Keratinocyte (primary cell): ENCODE measurements around the gene HPX. TPM values are rescaled to one million over a fixed set of nuclear protein-coding genes. Genes with fewer than 3 reads are reported as not detected.

Experiments
- DNase-seq: peaks from one replicate; pipeline ENCODE4 v3.0.0-alpha.2; 2011; ENCODE audit warnings: low read depth, missing footprints, low spot score
- FAIRE-seq: peaks from 2 replicates; lab custom pipeline; 2011; peaks lifted over from hg19 to GRCh38; lab: Jason Lieb, UNC
- H2AFZ ChIP-seq: 2 replicates; pipeline ENCODE4 v1.6.0; 2012; ENCODE audit warnings: low read length, control low read depth, inconsistent platforms; ENCODE audit not compliant: control insufficient read depth
- H3K27ac ChIP-seq: 2 replicates; pipeline ENCODE4 v1.5.1; 2011; ENCODE audit warnings: low read length; ENCODE audit not compliant: control insufficient read depth, insufficient read depth
- H3K27me3 ChIP-seq: 3 replicates; pipeline ENCODE4 v1.6.0; 2011; ENCODE audit warnings: low read length; ENCODE audit not compliant: control insufficient read depth, insufficient read depth; ENCODE audit errors: extremely low read depth
- H3K36me3 ChIP-seq, 2 experiments: 2 replicates in 1 of 2; 3 replicates in 1 of 2; pipeline ENCODE4 v1.5.1; 2011; ENCODE audit warnings: low read length in 2 of 2, mild to moderate bottlenecking in 1 of 2; ENCODE audit not compliant: control insufficient read depth in 2 of 2, insufficient read depth in 2 of 2; ENCODE audit errors: extremely low read depth in 1 of 2
- H3K4me1 ChIP-seq: 3 replicates; pipeline ENCODE4 v1.5.1; 2011; ENCODE audit warnings: low read length; ENCODE audit not compliant: control insufficient read depth, insufficient read depth; ENCODE audit errors: extremely low read depth
- H3K4me2 ChIP-seq: 3 replicates; pipeline ENCODE4 v1.6.0; 2011; ENCODE audit warnings: low read depth, low read length; ENCODE audit not compliant: control insufficient read depth, insufficient read depth; ENCODE audit errors: extremely low read depth
- H3K4me3 ChIP-seq, 3 experiments: fragments of 200-600 bp in 1 of 3; sonication (generic) in 1 of 3; 2 replicates in 2 of 3; 3 replicates in 1 of 3; pipeline ENCODE4 v1.5.1; 2011 to 2016; ENCODE audit warnings: low read length in 3 of 3, mild to moderate bottlenecking in 3 of 3, control low read depth in 2 of 3, inconsistent platforms in 1 of 3, low read depth in 1 of 3, mixed read lengths in 1 of 3, mixed run types in 1 of 3, moderate library complexity in 1 of 3; ENCODE audit not compliant: control insufficient read depth in 2 of 3, insufficient read depth in 2 of 3; ENCODE audit errors: extremely low read depth in 1 of 3
- H3K79me2 ChIP-seq: 2 replicates; pipeline ENCODE4 v1.6.0; 2012; ENCODE audit warnings: low read length; ENCODE audit not compliant: control insufficient read depth, insufficient read depth
- H3K9ac ChIP-seq: 3 replicates; pipeline ENCODE4 v1.6.0; 2011; ENCODE audit warnings: low read length; ENCODE audit not compliant: control insufficient read depth, insufficient read depth; ENCODE audit errors: extremely low read depth
- H3K9me1 ChIP-seq: 3 replicates; pipeline ENCODE4 v1.6.0; 2011; ENCODE audit warnings: low read length; ENCODE audit not compliant: control insufficient read depth, insufficient read depth; ENCODE audit errors: extremely low read depth
- H3K9me3 ChIP-seq: 2 replicates; pipeline ENCODE4 v1.5.1; 2012; ENCODE audit warnings: low read depth, low read length; ENCODE audit not compliant: control insufficient read depth
- H4K20me1 ChIP-seq: 3 replicates; pipeline ENCODE4 v1.6.0; 2011; ENCODE audit warnings: low read length; ENCODE audit not compliant: control insufficient read depth, insufficient read depth; ENCODE audit errors: extremely low read depth
- CTCF ChIP-seq, 3 experiments: IDR thresholded peaks in 1 of 3; conservative IDR thresholded peaks in 1 of 3; optimal IDR thresholded peaks in 1 of 3; 2 replicates in 2 of 3; 3 replicates in 1 of 3; pipeline versions ENCODE3 to v1.5.1; 2011; ENCODE audit warnings: low read length in 3 of 3, mild to moderate bottlenecking in 3 of 3, moderate library complexity in 2 of 3, control low read depth in 1 of 3, inconsistent platforms in 1 of 3; ENCODE audit not compliant: insufficient read depth in 2 of 3; ENCODE audit errors: extremely low read depth in 1 of 3
- EZH2 ChIP-seq: IDR thresholded peaks from one replicate; pipeline ENCODE4 v1.6.1; 2012; ENCODE audit warnings: inconsistent platforms, mild to moderate bottlenecking, low read length, moderate library complexity
- dilution Hi-C: fragments of 300-500 bp; cut with MboI; formaldehyde crosslinking; loops from one replicate; pipeline ENCODE4 v1.7.0; 2020; ENCODE audit warnings: low sequenced_read_pairs; ENCODE audit not compliant: extremely low pct_ligation_motif_present
- polyA plus RNA-seq, 5 experiments: library from polyadenylated mRNA; depleted of rRNA in 3 of 5; stranded (reverse) in 3 of 5; stranded (forward) in 1 of 5; unstranded in 1 of 5; fragments of >200 nt; gene quantifications; 1 replicate in 1 of 5; 2 replicates in 3 of 5; 3 replicates in 1 of 5; pipeline versions ENCODE4 v1.2.1 to v1.2.3, GENCODE V29; 2011 to 2012; ENCODE audit warnings: missing spikeins in 2 of 5, low read depth in 1 of 5, low replicate concordance in 1 of 5

Gene HPX
- polyA plus RNA-seq, 1 donor (not counting 4 experiments of a cell fraction or from before 2014, with no cell fraction given): 0.76 TPM

DNA sequence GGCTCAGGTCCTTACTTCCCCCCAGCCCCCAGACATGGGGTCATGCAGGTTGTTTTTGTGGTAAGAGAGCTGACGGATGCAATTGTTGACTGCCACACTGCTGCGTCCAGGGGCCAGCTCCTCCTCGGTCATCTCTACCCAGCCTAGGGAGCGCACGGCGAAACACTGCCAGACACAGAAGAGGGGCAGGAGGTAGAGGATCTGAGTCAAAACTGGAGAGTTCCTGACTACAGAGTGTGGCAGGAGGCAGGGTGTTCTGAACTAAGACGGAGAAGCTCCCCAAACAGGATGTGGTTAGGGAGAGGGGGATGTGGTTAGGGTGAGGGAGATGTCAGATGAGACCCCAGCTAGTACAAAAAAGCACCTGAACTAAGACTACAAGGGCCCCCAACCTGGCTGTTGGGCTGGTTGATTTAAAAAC, 38.2 kb downstream of the HPX start:
- no peak for FAIRE-seq
- Histone ChIP-seq H2AFZ (no peak overlapping the region), H3K27me3 (no peaks in the 10 kb centered on the region), H3K9me1 (no peaks in the 10 kb centered on the region), H3K36me3 (no peaks in the 10 kb centered on the region), H3K79me2 (no peaks in the 10 kb centered on the region), H3K27ac (no peak overlapping the region), H3K9me3 (no peaks in the 10 kb centered on the region), H3K9ac (no peak overlapping the region), H3K4me2 (no peak overlapping the region), H4K20me1 (no peaks in the 10 kb centered on the region), H3K4me1 (no peaks in the 10 kb centered on the region), H3K4me3 (no peak overlapping the region)
- no peak for DNase-seq
- dilution Hi-C loops: no loop called here
- TF ChIP-seq EZH2: no peak
- no peak for TF ChIP-seq CTCF (optimal IDR thresholded peaks at IDR 0.05 in 1 of 3, IDR thresholded peaks at IDR 0.05 in 1 of 3, conservative IDR thresholded peaks at IDR 0.05 in 1 of 3; ENCODE audit: extremely low read depth in 1 of 3, insufficient read depth in 2 of 3, low read length in 3 of 3)

DNA sequence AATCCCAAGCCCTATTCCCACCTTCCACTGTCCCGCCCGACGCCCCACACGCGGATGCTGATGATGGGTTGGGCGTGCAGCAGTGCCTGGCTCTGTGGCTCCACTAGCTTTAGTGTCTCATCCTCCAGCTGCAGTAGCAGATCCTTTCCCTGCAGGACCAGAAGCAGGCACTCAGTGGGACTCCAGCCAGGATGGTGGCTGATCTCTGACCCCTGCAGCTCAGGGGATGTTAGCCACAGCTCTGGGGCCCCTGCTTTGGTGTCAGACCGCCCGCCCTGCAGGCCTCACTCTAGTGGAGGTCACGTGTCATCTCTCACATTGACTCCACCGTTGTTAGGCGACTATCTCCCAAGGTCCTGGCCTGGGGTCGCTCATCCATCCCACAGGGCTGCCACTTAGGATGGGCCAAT, 38.7 kb downstream of the HPX start:
- Histone ChIP-seq H3K27me3 (no peaks in the 10 kb centered on the region), H3K9me3 (no peaks in the 10 kb centered on the region), H3K36me3 (no peaks in the 10 kb centered on the region), H2AFZ (no peak overlapping the region), H3K4me1 (no peaks in the 10 kb centered on the region), H3K4me3 (no peak overlapping the region), H3K4me2 (no peak overlapping the region), H3K79me2 (no peaks in the 10 kb centered on the region), H4K20me1 (no peaks in the 10 kb centered on the region), H3K27ac (no peak overlapping the region), H3K9ac (no peak overlapping the region), H3K9me1 (no peaks in the 10 kb centered on the region)
- no peak for DNase-seq
- TF ChIP-seq CTCF (optimal IDR thresholded peaks at IDR 0.05 in 1 of 3, IDR thresholded peaks at IDR 0.05 in 1 of 3, conservative IDR thresholded peaks at IDR 0.05 in 1 of 3; ENCODE audit: extremely low read depth in 1 of 3, insufficient read depth in 2 of 3, low read length in 3 of 3) (no peak), EZH2 (no peak)
- dilution Hi-C loops: no loop called here
- no peak for FAIRE-seq
